Measurements from ENCODE around the gene CINP.

GRCh38 chr14:102317564-102318248 is 45.0 kb downstream of the CINP start:
- TF ChIP-seq GATA3 (IDR thresholded peaks at IDR 0.05; ENCODE audit: low read depth, low read length) (no peak), GATA2 (IDR thresholded peaks at IDR 0.05; ENCODE audit: low read depth, low read length) (no peak)
